ENCODE results near the gene SPRR5.

DNA sequence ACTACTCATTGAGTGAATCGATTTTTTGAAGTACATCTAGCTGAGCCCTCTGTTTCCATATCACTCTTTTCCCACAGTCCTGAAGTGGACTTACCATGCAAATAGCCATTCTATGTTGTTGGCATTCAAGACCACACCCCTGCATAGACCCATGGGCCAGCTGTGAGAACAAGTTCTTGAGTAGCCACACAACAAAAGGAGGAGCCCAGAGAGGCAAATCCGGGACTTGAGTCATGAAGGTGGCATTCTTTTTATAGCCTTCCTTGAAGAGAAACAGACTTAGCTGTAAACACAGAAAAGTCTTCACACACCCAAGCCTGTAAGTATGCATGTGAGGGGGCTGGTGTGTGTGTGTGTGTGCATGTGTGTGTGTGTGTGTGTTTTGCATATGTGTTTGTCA lies 13.8 kb upstream of the SPRR5 start:
- TF ChIP-seq, protein P1, sequence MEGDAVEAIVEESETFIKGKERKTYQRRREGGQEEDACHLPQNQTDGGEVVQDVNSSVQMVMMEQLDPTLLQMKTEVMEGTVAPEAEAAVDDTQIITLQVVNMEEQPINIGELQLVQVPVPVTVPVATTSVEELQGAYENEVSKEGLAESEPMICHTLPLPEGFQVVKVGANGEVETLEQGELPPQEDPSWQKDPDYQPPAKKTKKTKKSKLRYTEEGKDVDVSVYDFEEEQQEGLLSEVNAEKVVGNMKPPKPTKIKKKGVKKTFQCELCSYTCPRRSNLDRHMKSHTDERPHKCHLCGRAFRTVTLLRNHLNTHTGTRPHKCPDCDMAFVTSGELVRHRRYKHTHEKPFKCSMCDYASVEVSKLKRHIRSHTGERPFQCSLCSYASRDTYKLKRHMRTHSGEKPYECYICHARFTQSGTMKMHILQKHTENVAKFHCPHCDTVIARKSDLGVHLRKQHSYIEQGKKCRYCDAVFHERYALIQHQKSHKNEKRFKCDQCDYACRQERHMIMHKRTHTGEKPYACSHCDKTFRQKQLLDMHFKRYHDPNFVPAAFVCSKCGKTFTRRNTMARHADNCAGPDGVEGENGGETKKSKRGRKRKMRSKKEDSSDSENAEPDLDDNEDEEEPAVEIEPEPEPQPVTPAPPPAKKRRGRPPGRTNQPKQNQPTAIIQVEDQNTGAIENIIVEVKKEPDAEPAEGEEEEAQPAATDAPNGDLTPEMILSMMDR (IDR thresholded peaks at IDR 0.05; ENCODE audit: low read depth, low read length, missing input control), result no peak
- no peak for TF ChIP-seq RAD21 (IDR thresholded peaks at IDR 0.05)
- TF ChIP-seq, protein P2, sequence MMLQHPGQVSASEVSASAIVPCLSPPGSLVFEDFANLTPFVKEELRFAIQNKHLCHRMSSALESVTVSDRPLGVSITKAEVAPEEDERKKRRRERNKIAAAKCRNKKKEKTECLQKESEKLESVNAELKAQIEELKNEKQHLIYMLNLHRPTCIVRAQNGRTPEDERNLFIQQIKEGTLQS (IDR thresholded peaks at IDR 0.05), result no peak
- no peak for TF ChIP-seq JUND (IDR thresholded peaks at IDR 0.05)
- TF ChIP-seq, protein P3, sequence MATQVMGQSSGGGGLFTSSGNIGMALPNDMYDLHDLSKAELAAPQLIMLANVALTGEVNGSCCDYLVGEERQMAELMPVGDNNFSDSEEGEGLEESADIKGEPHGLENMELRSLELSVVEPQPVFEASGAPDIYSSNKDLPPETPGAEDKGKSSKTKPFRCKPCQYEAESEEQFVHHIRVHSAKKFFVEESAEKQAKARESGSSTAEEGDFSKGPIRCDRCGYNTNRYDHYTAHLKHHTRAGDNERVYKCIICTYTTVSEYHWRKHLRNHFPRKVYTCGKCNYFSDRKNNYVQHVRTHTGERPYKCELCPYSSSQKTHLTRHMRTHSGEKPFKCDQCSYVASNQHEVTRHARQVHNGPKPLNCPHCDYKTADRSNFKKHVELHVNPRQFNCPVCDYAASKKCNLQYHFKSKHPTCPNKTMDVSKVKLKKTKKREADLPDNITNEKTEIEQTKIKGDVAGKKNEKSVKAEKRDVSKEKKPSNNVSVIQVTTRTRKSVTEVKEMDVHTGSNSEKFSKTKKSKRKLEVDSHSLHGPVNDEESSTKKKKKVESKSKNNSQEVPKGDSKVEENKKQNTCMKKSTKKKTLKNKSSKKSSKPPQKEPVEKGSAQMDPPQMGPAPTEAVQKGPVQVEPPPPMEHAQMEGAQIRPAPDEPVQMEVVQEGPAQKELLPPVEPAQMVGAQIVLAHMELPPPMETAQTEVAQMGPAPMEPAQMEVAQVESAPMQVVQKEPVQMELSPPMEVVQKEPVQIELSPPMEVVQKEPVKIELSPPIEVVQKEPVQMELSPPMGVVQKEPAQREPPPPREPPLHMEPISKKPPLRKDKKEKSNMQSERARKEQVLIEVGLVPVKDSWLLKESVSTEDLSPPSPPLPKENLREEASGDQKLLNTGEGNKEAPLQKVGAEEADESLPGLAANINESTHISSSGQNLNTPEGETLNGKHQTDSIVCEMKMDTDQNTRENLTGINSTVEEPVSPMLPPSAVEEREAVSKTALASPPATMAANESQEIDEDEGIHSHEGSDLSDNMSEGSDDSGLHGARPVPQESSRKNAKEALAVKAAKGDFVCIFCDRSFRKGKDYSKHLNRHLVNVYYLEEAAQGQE (IDR thresholded peaks at IDR 0.05), result no peak
- no peak for TF ChIP-seq GABPA (IDR thresholded peaks at IDR 0.05 in 1 of 2, conservative IDR thresholded peaks at IDR 0.05 in 1 of 2)
- TF ChIP-seq, protein P4, sequence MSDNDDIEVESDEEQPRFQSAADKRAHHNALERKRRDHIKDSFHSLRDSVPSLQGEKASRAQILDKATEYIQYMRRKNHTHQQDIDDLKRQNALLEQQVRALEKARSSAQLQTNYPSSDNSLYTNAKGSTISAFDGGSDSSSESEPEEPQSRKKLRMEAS (IDR thresholded peaks at IDR 0.05), result no peak
- no peak for TF ChIP-seq YY1 (IDR thresholded peaks at IDR 0.05)
- no peak for TF ChIP-seq TAF1 (conservative IDR thresholded peaks at IDR 0.05)

Measured in liver (tissue), 3 donors.